ENCODE results near the gene RSU1. TPM values are rescaled to one million over a fixed set of nuclear protein-coding genes. Genes with fewer than 3 reads are reported as not detected.
A peak's percentile ranks its signal among the peaks of the same experiment; 100 is the strongest.

Gene RSU1
- total and polyA plus RNA-seq, 10 of the 15 experiments (the other 5 are each of a cell fraction or from before 2014, with no cell fraction given), result 49.2 to 139 (median 81.3) TPM

DNA sequence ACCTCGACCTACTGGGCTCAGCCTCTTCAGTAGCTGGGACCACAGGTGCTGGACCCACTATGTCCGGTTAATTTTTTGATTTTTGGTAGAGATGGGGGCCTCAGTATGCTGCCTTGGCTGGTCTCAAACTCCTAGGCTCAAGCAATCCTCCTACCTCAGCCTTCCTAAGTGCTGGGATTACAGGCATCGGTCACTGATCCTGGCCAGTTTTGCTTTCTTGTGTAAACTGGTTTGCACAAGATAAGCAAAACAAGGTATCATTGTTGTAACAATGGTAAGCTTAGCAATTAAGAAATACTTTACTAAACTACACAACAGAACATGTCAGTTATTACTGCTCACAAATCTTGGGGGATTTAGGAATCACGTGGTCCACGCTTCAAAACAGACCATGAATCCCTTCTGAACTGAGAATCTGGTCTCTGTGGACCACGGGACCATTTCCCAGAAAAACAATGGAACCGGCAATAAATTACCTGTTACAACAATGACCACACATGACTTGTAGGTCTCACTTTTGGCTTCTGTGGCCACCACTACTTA, 36.8 kb downstream of the RSU1 start:
- SMC1A ChIA-PET (ENCODE audit: uncharacterized antibody, unreplicated experiment), result interaction anchor here (0.6 to 2.4 kb wide), 5 partner anchors 8 to 686 kb away, joined by 3 to 9 read pairs (median 3); partner anchors contain the start of gene RSU1
- intact Hi-C loops (cut with micrococcal nuclease; ENCODE audit: unreplicated experiment), result no loop called here
- no peak overlapping the region for H3K4me3 ChIP-seq

DNA sequence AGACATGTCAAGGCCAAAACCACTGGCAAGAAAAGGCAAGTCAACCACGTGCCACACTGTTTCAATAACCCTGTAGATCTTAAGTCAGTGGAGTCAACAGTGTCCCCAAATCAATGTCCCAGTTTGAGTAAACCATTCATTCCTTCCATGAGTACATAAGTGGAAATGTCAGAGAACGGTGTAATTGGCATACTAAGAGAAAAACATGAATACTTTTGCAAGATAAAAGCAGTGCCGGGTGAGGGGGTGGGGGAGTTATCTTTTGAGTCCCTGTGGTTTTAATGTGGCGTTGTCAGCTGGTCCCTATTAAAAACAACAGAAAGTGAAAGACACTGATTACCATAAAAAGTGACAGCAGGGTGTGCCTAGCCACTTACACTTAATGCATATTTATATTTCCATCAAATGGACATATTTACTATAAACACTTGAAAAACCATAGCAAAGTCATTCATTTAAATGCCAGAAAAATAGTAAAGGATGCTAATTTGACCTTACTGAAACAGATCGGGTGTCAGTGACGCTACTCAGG, 37.8 kb downstream of the RSU1 start:
- Histone ChIP-seq H4K20me1 (ENCODE audit: control insufficient read depth, insufficient read depth) (no peaks in the 10 kb centered on the region), H3K9me3 (replicated peaks; ENCODE audit: control insufficient read depth, insufficient read depth, low read length) (no peaks in the 10 kb centered on the region; the same call in 2 of the 3 replicates), H3K36me3 (ENCODE audit: control insufficient read depth in 2 of 2, insufficient read depth in 2 of 2, low read length in 1 of 2) (0 out of 4 replicates have a peak, but pooled peaks cover 0 to 6% of the 10 kb centered on the region in 2 experiments), H3K4me3 (no peak overlapping the region), H3K9ac (ENCODE audit: control insufficient read depth, insufficient read depth, low read length) (no peak overlapping the region), H2AFZ (ENCODE audit: control insufficient read depth, low read depth, low read length) (peak overlapping the region; percentile 59), H3K4me2 (ENCODE audit: control insufficient read depth, insufficient read depth) (peak overlapping the region; percentile 52), H3K4me1 (ENCODE audit: control insufficient read depth, insufficient read depth, low read length) (peaks cover 18% of the 10 kb centered on the region), H3K27ac (ENCODE audit: control insufficient read depth, insufficient read depth) (no peak overlapping the region), H3K27me3 (replicated peaks in 1 of 2; ENCODE audit: control insufficient read depth in 2 of 2, insufficient read depth in 2 of 2, low read length in 1 of 2) (no peaks in the 10 kb centered on the region), H3K79me2 (ENCODE audit: control insufficient read depth, insufficient read depth, low read length) (no peaks in the 10 kb centered on the region)
- POLR2A ChIA-PET, result no interaction called here
- CTCF ChIA-PET, result interaction anchor here (1.4 to 5.2 kb wide), 4 partner anchors 13 to 877 kb away, joined by 4 to 37 read pairs (median 12); partner anchors contain the start of gene RSU1
- SMC1A ChIA-PET (ENCODE audit: uncharacterized antibody, unreplicated experiment), result interaction anchor here (0.7 to 2.3 kb wide), 7 partner anchors 9 to 877 kb away, joined by 3 to 9 read pairs (median 4); no protein-coding TSS in a partner anchor
- RAD21 ChIA-PET (ENCODE audit: unreplicated experiment), result interaction anchor here (0.9 to 1.5 kb wide), 8 partner anchors 9 to 899 kb away, joined by 3 to 6 read pairs (median 4); partner anchors contain the start of gene RSU1
- 33% methylated on average over 6 of the region's 6 CpGs for WGBS (ENCODE audit: insufficient coverage, insufficient replicate concordance, low lambda C conversion rate, missing lambda C conversion rate)
- DNase-seq (ENCODE audit: low read depth, low spot score), result no peak
- ATAC-seq, result peak; percentile 88
- in situ Hi-C loops (cut with MboI), result no loop called here
- FAIRE-seq, result peak; percentile 7
- no TSS peak for BruUV-seq (replicated peaks)
- intact Hi-C loops (cut with micrococcal nuclease; ENCODE audit: unreplicated experiment), result loop anchor here (2.0 to 10.0 kb wide), 6 partner anchors 29 to 877 kb away; partner anchors contain the start of gene PTER
- 0 out of 2 replicates have a peak, but pooled peaks have one; percentile 58 for TF ChIP-seq TCF12 (IDR thresholded peaks at IDR 0.05; ENCODE audit: low read depth, low read length)
- peak; percentile 77 for TF ChIP-seq CBFB (IDR thresholded peaks at IDR 0.05; ENCODE audit: low read depth)
- TF ChIP-seq EP300 (IDR thresholded peaks at IDR 0.05; ENCODE audit: borderline replicate concordance in 1 of 2, control insufficient read depth in 1 of 2, low read depth in 2 of 2, low read length in 2 of 2), result no peak
- TF ChIP-seq SIN3A (IDR thresholded peaks at IDR 0.05; ENCODE audit: low read depth, low read length), result 0 out of 2 replicates have a peak, but pooled peaks have one; percentile 44
- peak; percentile 80; the same call in 1 of the 2 replicates for TF ChIP-seq TCF7 (IDR thresholded peaks at IDR 0.05; ENCODE audit: borderline replicate concordance)
- TF ChIP-seq, protein P1, sequence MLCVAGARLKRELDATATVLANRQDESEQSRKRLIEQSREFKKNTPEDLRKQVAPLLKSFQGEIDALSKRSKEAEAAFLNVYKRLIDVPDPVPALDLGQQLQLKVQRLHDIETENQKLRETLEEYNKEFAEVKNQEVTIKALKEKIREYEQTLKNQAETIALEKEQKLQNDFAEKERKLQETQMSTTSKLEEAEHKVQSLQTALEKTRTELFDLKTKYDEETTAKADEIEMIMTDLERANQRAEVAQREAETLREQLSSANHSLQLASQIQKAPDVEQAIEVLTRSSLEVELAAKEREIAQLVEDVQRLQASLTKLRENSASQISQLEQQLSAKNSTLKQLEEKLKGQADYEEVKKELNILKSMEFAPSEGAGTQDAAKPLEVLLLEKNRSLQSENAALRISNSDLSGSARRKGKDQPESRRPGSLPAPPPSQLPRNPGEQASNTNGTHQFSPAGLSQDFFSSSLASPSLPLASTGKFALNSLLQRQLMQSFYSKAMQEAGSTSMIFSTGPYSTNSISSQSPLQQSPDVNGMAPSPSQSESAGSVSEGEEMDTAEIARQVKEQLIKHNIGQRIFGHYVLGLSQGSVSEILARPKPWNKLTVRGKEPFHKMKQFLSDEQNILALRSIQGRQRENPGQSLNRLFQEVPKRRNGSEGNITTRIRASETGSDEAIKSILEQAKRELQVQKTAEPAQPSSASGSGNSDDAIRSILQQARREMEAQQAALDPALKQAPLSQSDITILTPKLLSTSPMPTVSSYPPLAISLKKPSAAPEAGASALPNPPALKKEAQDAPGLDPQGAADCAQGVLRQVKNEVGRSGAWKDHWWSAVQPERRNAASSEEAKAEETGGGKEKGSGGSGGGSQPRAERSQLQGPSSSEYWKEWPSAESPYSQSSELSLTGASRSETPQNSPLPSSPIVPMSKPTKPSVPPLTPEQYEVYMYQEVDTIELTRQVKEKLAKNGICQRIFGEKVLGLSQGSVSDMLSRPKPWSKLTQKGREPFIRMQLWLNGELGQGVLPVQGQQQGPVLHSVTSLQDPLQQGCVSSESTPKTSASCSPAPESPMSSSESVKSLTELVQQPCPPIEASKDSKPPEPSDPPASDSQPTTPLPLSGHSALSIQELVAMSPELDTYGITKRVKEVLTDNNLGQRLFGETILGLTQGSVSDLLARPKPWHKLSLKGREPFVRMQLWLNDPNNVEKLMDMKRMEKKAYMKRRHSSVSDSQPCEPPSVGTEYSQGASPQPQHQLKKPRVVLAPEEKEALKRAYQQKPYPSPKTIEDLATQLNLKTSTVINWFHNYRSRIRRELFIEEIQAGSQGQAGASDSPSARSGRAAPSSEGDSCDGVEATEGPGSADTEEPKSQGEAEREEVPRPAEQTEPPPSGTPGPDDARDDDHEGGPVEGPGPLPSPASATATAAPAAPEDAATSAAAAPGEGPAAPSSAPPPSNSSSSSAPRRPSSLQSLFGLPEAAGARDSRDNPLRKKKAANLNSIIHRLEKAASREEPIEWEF (IDR thresholded peaks at IDR 0.05; ENCODE audit: insufficient replicate concordance, low read depth, low read length), result peak; percentile 46

More for the DNA sequence above, 36.8 kb downstream of the RSU1 start:
- Histone ChIP-seq H3K4me1 (ENCODE audit: control insufficient read depth, insufficient read depth, low read length) (peaks cover 18% of the 10 kb centered on the region), H2AFZ (ENCODE audit: control insufficient read depth, low read depth, low read length) (no peak overlapping the region), H3K36me3 (ENCODE audit: control insufficient read depth in 2 of 2, insufficient read depth in 2 of 2, low read length in 1 of 2) (0 out of 4 replicates have a peak, but pooled peaks cover 0 to 6% of the 10 kb centered on the region in 2 experiments), H3K79me2 (ENCODE audit: control insufficient read depth, insufficient read depth, low read length) (no peaks in the 10 kb centered on the region), H3K27me3 (replicated peaks in 1 of 2; ENCODE audit: control insufficient read depth in 2 of 2, insufficient read depth in 2 of 2, low read length in 1 of 2) (no peaks in the 10 kb centered on the region), H4K20me1 (ENCODE audit: control insufficient read depth, insufficient read depth) (no peaks in the 10 kb centered on the region), H3K27ac (ENCODE audit: control insufficient read depth, insufficient read depth) (no peak overlapping the region), H3K4me2 (ENCODE audit: control insufficient read depth, insufficient read depth) (no peak overlapping the region), H3K9ac (ENCODE audit: control insufficient read depth, insufficient read depth, low read length) (no peak overlapping the region), H3K9me3 (replicated peaks; ENCODE audit: control insufficient read depth, insufficient read depth, low read length) (no peaks in the 10 kb centered on the region; the same call in 2 of the 3 replicates)
- no peak for TF ChIP-seq SMAD1 (IDR thresholded peaks at IDR 0.05; ENCODE audit: low read depth, partially characterized antibody)
- no peak for TF ChIP-seq HDAC2 (IDR thresholded peaks at IDR 0.05)
- no peak for TF ChIP-seq KAT2A (conservative IDR thresholded peaks at IDR 0.05; ENCODE audit: control insufficient read depth, low read depth, low read length)
- no peak for TF ChIP-seq ATF7 (IDR thresholded peaks at IDR 0.05; ENCODE audit: low read depth)
- TF ChIP-seq ZNF384 (IDR thresholded peaks at IDR 0.05; ENCODE audit: borderline replicate concordance, low read depth, low read length), result no peak
- TF ChIP-seq BHLHE40 (IDR thresholded peaks at IDR 0.05; ENCODE audit: borderline replicate concordance in 1 of 2, low read depth in 2 of 2, low read length in 1 of 2), result no peak
- TF ChIP-seq RBBP5 (conservative IDR thresholded peaks at IDR 0.05), result no peak
- no peak for TF ChIP-seq SMC3 (IDR thresholded peaks at IDR 0.05; ENCODE audit: borderline replicate concordance, low read length)
- TF ChIP-seq KDM1A (IDR thresholded peaks at IDR 0.05; ENCODE audit: borderline replicate concordance), result no peak
- ATAC-seq (no peak), DNase-seq (ENCODE audit: low read depth, low spot score) (no peak), FAIRE-seq (no peak)
- WGBS (ENCODE audit: insufficient coverage, insufficient replicate concordance, low lambda C conversion rate, missing lambda C conversion rate), result 86% methylated on average over 7 of the region's 7 CpGs
- in situ Hi-C loops (cut with MboI), result loop anchor here (10.0 kb wide), 1 partner anchor 656 kb away; no protein-coding TSS in a partner anchor
- RAD21 ChIA-PET (ENCODE audit: unreplicated experiment), result interaction anchor here (0.9 kb wide), 1 partner anchor 10 kb away, joined by 4 read pairs; no protein-coding TSS in a partner anchor
- no TSS peak for BruUV-seq (replicated peaks)
- CTCF ChIA-PET, result interaction anchor here (0.7 to 5.2 kb wide), 5 partner anchors 9 to 94 kb away, joined by 3 to 37 read pairs (median 3); no protein-coding TSS in a partner anchor
- POLR2A ChIA-PET, result no interaction called here
